Small intestine (tissue), 7 donors: ENCODE results near the gene NCEH1. TPM values are rescaled to one million over a fixed set of nuclear protein-coding genes. Genes with fewer than 3 reads are reported as not detected.

ENCODE experiments used
- DNase-seq, 2 donors: peaks; one replicate each; pipeline versions ENCODE4 v3.0.0 to v3.0.0-alpha.2; 2013
- FAIRE-seq: peaks from 2 replicates; lab custom pipeline; 2012; peaks lifted over from hg19 to GRCh38; lab: Jason Lieb, UNC
- H3K27ac ChIP-seq, 3 donors: one replicate each; pipeline ENCODE4 v1.5.1; 2013; ENCODE audit warnings: low read length in 2 of 3, mild to moderate bottlenecking in 2 of 3, control low read depth in 1 of 3, inconsistent platforms in 1 of 3, low read depth in 1 of 3, moderate library complexity in 1 of 3
- H3K27me3 ChIP-seq, 3 donors: one replicate each; pipeline ENCODE4 v1.6.1; 2013; ENCODE audit warnings: low read length in 3 of 3, inconsistent platforms in 1 of 3; ENCODE audit not compliant: control insufficient read depth in 3 of 3, insufficient read depth in 3 of 3
- H3K36me3 ChIP-seq, 3 donors: one replicate each; pipeline ENCODE4 v1.6.1; 2013; ENCODE audit warnings: low read length in 3 of 3, inconsistent platforms in 1 of 3, low read depth in 1 of 3, mild to moderate bottlenecking in 1 of 3, moderate library complexity in 1 of 3; ENCODE audit not compliant: control insufficient read depth in 3 of 3, insufficient read depth in 2 of 3
- H3K4me1 ChIP-seq, 3 donors: one replicate each; pipeline ENCODE4 v1.6.1; 2013; ENCODE audit warnings: low read length in 2 of 3, inconsistent platforms in 1 of 3, low read depth in 1 of 3, mild to moderate bottlenecking in 1 of 3, moderate library complexity in 1 of 3; ENCODE audit not compliant: control insufficient read depth in 3 of 3, insufficient read depth in 2 of 3
- H3K4me3 ChIP-seq, 3 donors: one replicate each; pipeline ENCODE4 v1.5.1; 2013; ENCODE audit warnings: low read length in 3 of 3, control low read depth in 1 of 3, inconsistent platforms in 1 of 3, low read depth in 1 of 3, mild to moderate bottlenecking in 1 of 3, moderate library complexity in 1 of 3
- H3K9me3 ChIP-seq, 2 donors: one replicate each; pipeline ENCODE4 v1.6.1; 2013; ENCODE audit warnings: low read depth in 1 of 2, low read length in 1 of 2; ENCODE audit not compliant: control insufficient read depth in 2 of 2, insufficient read depth in 1 of 2
- WGBS, 3 donors: extraction: QIAGEN DNeasy Blood & Tissue Kit; methylation state at CpG; one replicate each; pipeline ENCODE4 v1.1.7; 2013; 5-methylcytosine and 5-hydroxymethylcytosine counted together
- polyA plus RNA-seq, 4 donors: library from polyadenylated mRNA; stranded (reverse) in 3 of 4; unstranded in 1 of 4; fragments of 200-250 nt in 3 of 4; fragments of 120-200 nt in 1 of 4; gene quantifications; one replicate each; pipeline versions ENCODE4 v1.2.1 to v1.2.3, GENCODE V29; 2013
- donor health status: healthy with polysubstance abuse.
- donor health status: control.
- donor health status: control.
- donor health status: Bipolar disorder and iron deficiency.
- donor health status: healthy.

Gene NCEH1
- polyA plus RNA-seq, 4 donors = 1.1 to 7.0 (median 3.3) TPM

DNA sequence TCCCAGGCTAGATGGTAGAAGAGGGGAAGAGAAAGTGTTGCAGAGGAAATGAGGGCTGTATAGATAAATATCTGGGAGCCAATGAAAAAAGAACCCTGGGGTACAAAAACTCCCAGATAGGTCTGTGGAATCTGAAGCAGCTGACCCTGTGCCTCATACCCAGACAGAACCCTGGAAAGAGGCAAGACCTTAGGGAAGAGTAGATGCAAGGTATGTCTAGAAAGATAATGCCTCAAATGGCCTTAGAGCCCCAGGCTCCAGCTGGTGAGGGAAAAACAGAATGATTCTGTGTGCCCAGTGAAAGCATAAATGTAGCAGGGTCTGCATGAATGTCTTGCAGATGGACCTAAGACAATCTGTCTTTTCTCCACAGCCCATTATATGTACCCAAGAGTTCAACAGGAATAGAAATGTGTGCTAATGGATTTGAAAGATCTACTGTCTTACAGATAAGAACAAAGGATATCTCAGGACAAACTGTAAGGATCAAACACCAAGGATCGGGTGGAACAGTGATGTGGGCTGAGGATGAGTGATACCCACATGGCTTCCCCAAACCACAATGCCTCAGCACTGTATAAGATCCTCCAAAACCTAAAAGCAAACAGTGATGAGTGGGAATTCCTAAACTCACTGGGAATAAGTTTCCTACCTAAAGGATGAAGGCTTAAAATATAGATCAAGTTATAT is 58.8 kb downstream of the NCEH1 start:
- no peak for FAIRE-seq
- H3K36me3 ChIP-seq = peaks cover 0 to 4% (median 0%) of the 10 kb centered on the region in 3 donors

DNA sequence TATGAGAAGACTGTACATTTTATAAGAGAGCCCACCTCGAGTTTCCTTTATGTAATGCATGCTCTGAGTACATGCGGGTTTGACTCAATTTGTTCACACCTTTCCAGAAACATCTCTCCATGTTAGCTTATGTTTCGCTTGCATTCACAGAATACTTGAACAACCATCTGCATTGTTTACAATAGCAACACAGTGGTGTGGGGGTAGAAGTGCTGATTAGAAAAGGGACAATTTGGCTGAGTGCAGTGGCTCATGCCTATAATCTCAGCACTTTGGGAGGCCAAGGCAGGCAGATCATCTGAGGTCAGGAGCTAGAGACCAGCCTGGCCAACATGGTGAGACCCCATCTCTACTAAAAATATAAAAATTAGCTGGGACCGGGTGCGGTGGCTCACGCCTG is 60.9 kb downstream of the NCEH1 start:
- 92 to 96% (median 93%) methylated on average over 6 of the region's 6 CpGs for WGBS, 3 donors
- Histone ChIP-seq H3K4me1 (no peaks in the 10 kb centered on the region), H3K27ac (no peak overlapping the region), H3K27me3 (no peaks in the 10 kb centered on the region), H3K4me3 (no peak overlapping the region), H3K9me3 (no peaks in the 10 kb centered on the region), H3K36me3 (peaks cover 0 to 4% (median 0%) of the 10 kb centered on the region in 3 donors)
- DNase-seq (no peak), FAIRE-seq (no peak)

More for the DNA sequence above, 58.8 kb downstream of the NCEH1 start:
- no peaks in the 10 kb centered on the region for H3K27me3 ChIP-seq
- no peak overlapping the region for H3K4me3 ChIP-seq
- WGBS, 3 donors = 0 to 42% (median 0%) methylated on average over 1 of the region's 1 CpG
- no peaks in the 10 kb centered on the region for H3K4me1 ChIP-seq
- H3K9me3 ChIP-seq = no peaks in the 10 kb centered on the region
- DNase-seq = no peak
- H3K27ac ChIP-seq = no peak overlapping the region

DNA sequence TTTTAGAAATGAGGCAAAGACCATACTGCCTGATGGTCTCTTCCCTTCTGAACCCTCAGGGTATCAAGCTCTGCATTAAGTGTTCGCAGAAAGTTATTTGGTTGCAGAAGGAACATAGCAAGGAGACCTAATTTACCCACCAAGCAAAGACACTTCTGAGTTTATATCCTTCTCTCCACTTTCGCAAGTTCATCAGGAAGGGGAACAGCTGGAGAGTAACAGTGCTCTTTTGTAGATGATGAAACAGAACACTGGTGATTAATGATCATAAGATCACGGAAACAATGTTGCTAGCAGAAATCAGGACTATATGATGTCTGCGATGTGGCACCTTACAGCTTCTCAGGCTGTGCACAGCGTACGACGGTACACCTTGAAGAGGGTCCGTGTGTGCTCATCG is 62.1 kb downstream of the NCEH1 start:
- WGBS, 3 donors = 74 to 97% (median 89%) methylated on average over 9 of the region's 9 CpGs
- no peak for FAIRE-seq
- Histone ChIP-seq H3K4me3 (no peak overlapping the region), H3K36me3 (peaks cover 0 to 7% (median 3%) of the 10 kb centered on the region in 3 donors), H3K9me3 (no peaks in the 10 kb centered on the region), H3K27me3 (no peaks in the 10 kb centered on the region), H3K27ac (no peak overlapping the region), H3K4me1 (no peaks in the 10 kb centered on the region)
- DNase-seq = no peak

DNA sequence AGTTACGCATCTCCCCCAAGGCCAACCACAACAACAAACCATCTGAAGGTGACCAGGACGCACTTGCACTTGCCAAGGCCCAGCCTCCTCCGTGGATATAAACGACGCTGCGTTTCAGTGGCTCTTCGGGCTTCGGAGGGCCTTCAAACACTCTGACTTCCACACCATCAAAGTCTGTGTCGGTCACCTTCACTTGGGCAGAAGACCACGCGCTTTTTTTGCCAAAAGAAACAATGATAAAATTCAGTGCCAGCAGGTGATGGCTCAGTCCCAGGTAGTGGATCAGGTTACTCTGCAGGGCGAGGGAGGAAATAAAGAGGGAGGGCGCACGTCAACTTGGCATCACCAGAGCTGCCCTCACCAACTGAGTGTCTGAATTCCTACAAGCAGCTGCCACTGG is 63.0 kb downstream of the NCEH1 start:
- Histone ChIP-seq H3K27ac (no peak overlapping the region), H3K9me3 (no peaks in the 10 kb centered on the region), H3K4me1 (no peaks in the 10 kb centered on the region), H3K4me3 (no peak overlapping the region), H3K36me3 (peaks cover 0 to 10% (median 3%) of the 10 kb centered on the region in 3 donors), H3K27me3 (no peaks in the 10 kb centered on the region)
- no peak for DNase-seq
- WGBS, 3 donors = 87 to 95% (median 93%) methylated on average over 14 of the region's 14 CpGs
- FAIRE-seq = no peak

DNA sequence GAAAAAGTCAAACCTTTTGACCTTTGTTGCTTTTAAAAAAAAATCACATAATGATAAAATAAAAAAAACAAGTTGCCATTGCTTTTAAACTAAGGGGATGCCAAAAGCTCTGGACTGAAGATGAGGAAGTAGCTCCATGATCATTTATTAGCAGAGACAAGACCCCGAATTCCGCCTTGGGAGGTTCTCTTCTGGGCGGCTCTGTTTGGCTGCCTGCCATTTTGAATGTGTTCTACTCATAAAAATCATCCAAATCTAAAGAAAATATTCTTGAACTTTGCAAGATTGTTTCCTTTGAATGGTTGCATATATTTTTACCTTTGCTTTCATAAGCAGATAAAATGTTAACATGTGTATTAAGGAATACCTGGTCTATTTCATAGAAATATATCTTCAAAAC is 63.8 kb downstream of the NCEH1 start:
- Histone ChIP-seq H3K27ac (no peak overlapping the region), H3K9me3 (no peaks in the 10 kb centered on the region), H3K27me3 (no peaks in the 10 kb centered on the region), H3K36me3 (peaks cover 0 to 12% (median 3%) of the 10 kb centered on the region in 3 donors), H3K4me3 (no peak overlapping the region), H3K4me1 (no peaks in the 10 kb centered on the region)
- FAIRE-seq = no peak
- no peak for DNase-seq
- WGBS, 3 donors = 66 to 96% (median 86%) methylated on average over 3 of the region's 3 CpGs

DNA sequence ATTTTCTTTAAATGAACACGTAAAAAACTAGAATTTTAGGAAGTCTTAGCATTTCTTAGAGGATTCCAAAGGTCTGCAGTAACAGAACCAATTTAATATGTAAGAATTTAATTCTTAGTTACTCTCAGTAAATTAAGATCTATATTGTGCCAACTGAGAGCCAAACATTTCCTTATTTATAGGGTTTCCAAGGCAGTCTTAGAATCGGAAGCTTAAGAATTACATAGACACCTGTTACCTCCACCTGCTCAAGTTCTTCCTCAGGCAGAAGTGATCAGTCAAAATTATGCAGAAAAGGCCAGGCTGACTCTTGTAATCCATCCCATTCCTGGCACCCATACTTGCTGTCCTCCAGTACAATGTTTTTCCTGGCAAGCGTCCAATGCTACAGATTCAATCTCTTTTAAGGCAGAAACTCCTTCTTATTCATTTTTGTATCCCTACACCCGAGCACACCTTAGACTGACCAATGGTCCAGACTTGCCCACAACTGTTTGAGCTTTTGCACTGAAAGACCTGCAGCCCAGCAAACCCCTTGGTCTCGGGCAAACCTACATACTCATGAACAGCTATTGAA is 64.3 kb downstream of the NCEH1 start:
- Histone ChIP-seq H3K4me3 (no peak overlapping the region), H3K27me3 (no peaks in the 10 kb centered on the region), H3K9me3 (no peaks in the 10 kb centered on the region), H3K27ac (no peak overlapping the region), H3K4me1 (no peaks in the 10 kb centered on the region), H3K36me3 (peaks cover 0 to 13% (median 3%) of the 10 kb centered on the region in 3 donors)
- DNase-seq = no peak
- FAIRE-seq = no peak
- 82 to 90% (median 83%) methylated on average over 5 of the region's 5 CpGs for WGBS, 3 donors

DNA sequence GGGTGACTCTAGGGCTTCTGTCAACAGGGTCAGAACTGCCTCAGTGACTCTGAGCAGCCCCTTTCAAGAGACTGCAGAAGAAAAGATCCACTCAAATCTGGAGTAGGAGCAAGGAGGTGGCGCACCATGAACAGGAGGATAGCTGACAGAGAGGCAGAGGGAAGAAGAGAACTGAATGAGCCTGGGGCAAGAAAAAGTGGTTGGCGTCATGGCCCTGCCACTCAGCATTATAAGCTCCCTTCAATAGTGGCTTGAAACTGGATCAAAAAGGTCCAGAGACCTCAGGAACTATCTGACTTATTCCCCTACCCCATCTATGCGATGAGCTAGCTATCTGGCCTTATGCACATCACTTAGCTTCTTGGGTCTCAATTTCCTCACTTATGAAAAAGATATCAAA is 66.6 kb downstream of the NCEH1 start:
- 93 to 98% (median 94%) methylated on average over 3 of the region's 3 CpGs for WGBS, 3 donors
- no peak for FAIRE-seq
- no peaks in the 10 kb centered on the region for H3K27me3 ChIP-seq
- no peak for DNase-seq
- H3K36me3 ChIP-seq = peaks cover 0 to 16% (median 3%) of the 10 kb centered on the region in 3 donors
- H3K4me3 ChIP-seq = no peak overlapping the region
- H3K9me3 ChIP-seq = no peaks in the 10 kb centered on the region
- H3K27ac ChIP-seq = no peak overlapping the region
- H3K4me1 ChIP-seq = no peaks in the 10 kb centered on the region

DNA sequence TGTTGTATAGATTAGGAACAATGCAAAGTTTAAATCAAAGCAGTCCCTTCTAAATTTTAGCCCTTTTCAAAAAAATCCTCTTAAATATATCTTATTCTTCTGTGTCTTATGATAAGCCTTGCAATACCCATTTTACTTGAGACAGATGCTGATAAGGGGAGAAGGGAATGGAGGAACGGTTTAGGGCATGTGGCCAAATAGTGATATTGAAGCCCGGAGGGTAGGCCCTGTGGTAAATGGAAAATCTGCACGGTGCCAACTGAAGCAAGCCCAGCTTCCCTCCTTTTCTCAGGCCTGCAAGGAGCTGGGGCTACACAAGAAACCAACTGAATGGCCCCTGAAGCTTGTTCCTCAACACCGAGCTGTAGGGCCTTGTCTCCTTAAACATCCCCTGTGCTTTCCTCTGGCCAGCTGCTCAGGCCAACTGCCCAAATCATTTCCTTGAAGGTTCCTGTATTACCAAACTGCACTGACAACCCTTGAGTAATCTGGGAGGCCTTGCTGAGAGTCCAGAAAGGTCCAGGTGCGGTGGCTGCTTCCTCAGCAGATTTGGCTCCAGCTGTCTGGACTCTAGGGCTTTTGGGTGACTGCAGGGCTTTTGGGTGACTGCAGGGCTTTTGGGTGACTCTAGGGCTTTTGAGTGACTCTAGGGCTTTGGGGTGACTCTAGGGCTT is 67.2 kb downstream of the NCEH1 start:
- no peaks in the 10 kb centered on the region for H3K9me3 ChIP-seq
- peaks cover 0 to 16% (median 3%) of the 10 kb centered on the region in 3 donors for H3K36me3 ChIP-seq
- FAIRE-seq = no peak
- no peak overlapping the region for H3K4me3 ChIP-seq
- DNase-seq = no peak
- no peaks in the 10 kb centered on the region for H3K27me3 ChIP-seq
- no peaks in the 10 kb centered on the region for H3K4me1 ChIP-seq
- WGBS, 3 donors = 90% methylated on average over 5 of the region's 5 CpGs
- no peak overlapping the region for H3K27ac ChIP-seq
